Anterior cingulate cortex (tissue), 58 donors: Measurements from ENCODE around the gene EEF1A2.
A peak's percentile ranks its signal among the peaks of the same experiment; 100 is the strongest.

ENCODE experiments used
- DNase-seq, 58 donors: peaks; one replicate each; lab custom pipeline; 2025; lab: John Stamatoyannopoulos, UW

EEF1A2 gene

DNA sequence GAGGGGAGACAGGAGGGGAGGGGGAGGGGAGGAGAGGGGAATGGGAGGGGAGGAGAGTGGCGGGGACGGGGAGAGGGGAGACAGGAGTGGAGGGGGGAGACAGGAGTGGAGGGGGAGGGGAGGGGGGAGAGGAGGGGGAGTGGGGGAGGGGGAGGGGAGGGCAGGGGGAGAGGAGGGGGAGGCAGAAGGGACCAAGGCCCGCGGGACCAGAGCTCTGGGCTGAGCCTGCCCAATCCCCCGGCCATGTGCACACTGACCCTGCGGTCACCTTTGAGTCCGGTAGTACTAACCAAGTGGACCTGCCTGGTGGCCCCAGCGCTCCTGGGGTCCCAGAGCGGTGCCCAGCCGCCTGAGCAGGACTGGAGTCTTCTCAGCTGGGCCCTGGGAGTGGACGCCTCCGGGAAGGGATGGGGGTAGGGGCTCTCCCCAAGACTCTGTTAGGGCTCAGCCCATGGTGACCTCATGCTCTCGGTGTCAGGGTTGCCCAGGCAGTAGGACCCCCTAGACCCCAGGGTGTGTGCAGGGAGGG lies 26.0 kb downstream of the EEF1A2 start:
- no peak for DNase-seq

DNA sequence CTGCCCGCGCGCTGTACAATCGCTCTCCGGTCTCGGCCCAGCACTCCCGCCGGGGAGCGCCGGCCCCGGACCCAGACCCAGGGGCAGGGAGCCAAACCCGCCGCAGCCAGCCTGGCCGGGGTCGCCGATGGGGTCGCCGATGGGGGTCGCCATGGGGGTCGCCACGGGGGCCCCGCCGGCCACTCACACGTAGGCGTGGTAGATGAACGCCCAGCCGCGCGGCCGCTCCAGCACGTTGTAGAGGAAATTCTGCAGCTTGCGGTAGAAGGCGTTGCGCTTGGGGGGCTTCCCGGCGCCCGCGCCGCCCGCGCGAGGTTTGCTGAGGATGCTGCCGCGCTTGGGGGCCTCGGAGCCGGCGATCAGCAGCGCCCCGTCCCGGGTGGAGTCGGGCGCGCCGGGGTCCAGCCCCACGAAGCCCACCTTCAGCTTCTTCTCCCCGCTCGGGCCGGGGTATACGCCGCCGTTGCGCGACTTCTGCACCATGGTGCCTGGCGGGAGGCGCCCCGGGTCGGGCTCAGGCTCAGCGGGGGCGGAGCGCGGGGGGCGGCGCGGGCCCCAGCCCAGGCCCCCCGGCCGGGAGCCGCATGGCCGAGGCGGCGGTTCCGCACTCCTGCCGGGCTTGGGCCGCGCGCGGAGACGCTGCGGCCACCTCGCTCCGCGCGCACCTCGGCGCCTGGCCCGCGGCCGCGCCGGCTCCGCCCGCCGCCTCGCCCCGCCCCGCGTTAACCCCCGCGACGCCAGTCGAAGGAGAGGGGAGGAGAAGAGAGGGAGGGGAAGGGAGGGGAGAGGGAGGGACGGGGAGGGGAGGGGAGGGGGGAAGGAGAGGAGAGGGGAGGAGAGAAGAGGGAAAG lies 26.7 kb downstream of the EEF1A2 start, which contains the start of gene KCNQ2:
Gene KCNQ2 (minus strand): TSS at position 675 of the 851 bp plus-strand sequence. CDS start 192 bp downstream, at position 483.
- peak in 7 of 58 donors; percentile 25 to 44 (median 36) for DNase-seq

DNA sequence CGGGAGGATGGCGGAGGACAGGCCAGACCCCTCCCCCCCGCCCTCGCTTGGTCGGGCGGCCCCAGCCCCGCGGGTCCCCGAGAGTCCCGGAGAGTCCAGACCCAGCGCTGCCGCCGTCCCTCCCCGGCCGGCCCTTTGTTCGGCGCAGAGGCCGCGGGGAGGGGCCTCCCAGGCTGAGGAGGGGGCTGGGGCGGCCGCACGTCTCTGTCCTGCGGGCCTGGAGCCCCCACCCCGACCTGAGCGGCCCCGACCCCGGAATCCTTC lies 27.2 kb downstream of the EEF1A2 start:
- DNase-seq, result peak in 1 of 58 donors; percentile 35

DNA sequence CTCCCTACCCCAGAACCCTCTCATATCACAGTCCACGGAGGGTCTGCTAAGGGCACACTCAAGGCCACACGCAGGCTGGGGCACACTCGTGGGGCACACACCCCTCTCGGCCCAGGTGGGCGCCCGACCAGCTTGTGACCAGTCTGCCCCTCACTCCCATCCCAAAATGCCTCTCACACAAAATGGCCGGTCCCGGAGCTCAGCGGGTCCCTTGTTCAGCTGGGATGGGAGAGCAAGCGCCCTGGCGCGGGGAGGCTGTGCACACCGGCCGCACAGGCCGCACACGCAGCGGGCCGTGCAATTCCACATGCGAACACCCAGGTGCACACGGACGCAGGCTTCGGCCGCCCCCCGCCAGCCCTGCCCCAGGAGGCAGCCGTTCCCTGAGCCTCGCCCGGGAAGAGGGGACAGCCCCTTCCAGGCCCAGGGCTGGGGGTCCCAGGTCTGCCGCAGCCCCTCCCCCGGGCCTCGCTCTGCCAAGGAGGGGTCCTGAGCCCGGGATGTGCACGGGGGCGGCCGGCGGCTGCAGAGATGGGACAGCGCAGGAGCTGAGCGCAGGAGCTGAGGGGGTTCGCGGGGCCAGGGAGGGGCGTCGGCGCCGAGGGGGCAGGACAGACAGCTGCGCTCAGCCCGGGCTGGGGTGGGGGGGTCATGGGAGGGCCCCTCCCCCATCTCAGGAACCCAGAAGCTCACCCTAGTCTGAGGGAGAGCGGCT lies 27.7 kb downstream of the EEF1A2 start:
- peak in 2 of 58 donors; percentile 33 to 56 for DNase-seq

DNA sequence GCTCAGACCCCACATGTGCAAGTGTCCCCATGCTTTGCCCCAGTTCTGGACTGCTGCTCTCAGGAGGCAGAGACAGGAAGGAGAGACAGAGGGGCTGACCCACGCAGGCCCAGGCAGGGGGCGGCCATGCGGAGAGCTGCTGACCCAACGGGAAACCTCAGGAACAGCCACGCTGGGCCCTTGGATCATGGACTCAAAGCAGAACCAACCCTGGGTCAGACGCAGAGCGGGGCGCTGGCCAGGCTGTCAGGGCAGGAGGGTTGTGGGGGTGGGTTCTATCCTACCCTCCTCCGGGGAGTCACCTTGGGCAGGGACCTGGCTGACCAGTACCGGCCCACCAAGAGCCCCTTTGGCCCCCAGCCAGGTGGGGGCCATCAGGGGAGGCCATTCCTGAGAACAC lies 28.5 kb downstream of the EEF1A2 start:
- no peak for DNase-seq

DNA sequence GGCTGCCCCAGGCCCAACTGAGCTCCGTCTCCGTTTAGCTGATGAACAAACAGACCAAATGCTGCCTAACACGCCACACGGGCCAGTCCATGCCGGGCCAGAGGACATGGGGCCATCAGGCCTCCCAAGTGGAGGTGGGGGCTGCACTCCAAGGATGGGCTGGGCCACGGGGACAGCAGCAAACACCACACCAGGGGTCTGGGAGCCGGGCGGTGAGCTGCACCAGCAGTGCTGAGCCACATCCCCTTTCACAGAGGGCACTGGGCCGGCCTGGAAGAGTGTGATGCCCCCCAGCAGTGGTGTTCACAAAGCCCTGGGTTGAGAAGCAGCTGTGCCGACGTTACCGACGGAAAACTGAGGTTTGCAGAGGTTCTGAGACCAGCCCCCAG lies 29.2 kb downstream of the EEF1A2 start:
- no peak for DNase-seq

DNA sequence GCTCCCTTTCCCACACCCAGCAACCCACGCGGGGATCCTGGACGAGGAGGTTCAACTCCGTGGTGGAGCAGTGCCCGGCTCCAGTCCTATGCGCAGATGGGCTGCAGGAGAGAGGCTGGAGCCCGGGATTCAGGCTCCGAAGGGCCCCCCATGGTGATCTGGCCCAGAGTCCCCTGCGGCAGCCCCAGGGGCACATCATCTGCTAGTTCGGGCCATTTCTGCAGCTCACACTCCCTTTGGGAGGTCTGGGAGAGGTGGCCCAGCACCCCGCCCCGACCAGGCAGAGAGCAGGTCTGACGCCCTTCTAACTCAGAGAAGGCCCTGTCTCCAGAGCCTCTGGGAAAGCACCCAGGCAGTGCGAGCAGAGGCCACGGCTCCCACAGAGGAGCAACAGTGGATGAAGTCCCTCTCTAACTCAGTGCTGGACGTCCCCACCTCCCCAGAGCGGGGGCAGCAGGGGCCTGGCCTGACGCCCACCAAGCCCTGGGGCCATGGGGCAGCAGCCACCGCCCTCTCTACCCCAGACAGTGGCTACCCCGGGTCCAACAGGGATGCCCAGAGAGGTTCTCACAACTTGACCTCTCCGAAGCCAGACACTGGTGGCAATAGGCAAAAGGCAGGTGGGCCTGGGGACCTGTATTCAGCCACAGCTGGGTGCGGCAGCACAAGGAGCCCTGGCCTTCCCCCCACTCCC lies 29.7 kb downstream of the EEF1A2 start:
- DNase-seq, result no peak

DNA sequence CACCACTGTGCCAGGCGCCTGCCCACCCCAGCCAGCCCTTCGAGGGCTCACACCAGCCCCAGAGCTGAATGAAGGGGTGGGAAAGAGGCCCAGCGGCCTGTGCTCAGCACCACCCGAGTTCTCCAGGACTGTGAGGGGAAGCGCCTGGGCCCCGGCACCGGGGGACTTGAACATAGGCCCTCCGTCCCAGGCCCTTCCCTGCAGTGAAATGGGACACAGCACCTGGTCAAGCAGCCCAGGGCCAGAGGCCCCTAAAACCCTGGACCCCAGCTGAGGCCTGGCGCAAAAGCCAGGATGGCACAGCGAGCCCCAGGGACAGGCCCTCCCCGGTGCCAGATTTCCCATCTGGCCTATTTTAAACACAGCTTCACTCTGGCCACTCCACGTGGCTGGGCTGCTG lies 30.5 kb downstream of the EEF1A2 start:
- DNase-seq, result no peak

DNA sequence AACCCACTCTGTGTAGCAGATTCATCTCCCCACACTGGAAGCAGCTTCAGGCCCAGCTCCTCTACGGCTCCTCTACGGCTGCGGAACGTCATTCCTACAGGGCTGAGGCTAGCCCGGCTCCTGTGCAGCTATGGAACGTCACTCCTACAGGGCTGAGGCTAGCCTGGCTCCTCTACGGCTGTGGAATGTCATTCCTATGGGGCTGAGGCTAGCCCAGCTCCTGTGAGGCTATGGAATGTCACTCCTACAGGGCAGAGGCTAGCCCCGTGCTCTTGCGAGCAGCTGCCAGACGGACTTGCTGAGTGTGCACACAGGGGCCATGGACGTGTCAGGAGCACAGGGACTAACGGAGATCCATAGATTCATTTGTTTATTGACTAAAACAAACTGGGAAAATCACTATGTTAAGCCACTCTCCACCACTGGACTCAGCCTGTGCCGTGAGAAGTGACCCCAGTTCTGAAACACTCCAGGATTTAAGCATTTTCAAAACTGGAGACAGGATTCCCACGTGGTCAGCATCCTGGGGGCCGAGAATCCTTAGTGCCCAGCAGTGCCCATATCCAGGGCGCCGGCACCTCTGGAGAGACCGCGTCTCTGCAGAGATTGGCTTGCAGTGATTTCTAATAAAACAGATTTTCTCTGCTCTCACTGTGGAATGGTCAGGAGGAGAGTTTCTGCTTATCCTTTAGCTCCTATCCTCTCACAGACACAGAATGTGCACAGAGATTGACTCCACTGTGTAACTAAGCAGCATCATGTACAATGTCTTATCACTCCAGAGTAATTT lies 31.4 kb downstream of the EEF1A2 start:
- no peak for DNase-seq

DNA sequence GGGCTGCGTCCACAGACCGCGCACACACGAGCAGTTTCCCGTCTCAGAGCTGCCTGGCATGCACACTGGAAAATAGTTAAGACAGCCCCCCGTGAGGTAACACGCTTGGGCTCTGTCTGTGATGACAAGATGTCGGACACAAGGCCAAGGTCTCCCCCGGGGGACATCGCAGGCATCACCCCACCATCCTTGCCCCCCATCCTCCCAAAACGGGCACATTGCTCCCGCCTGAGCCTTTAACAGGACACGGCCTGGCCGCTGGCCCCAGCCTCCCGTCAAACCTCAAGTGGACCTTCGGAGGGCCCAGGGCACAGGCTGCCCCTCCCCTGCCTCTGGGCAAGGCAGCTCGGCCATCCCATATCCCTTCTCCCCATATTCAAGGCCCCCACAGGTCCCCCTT lies 32.0 kb downstream of the EEF1A2 start:
- DNase-seq, result no peak

DNA sequence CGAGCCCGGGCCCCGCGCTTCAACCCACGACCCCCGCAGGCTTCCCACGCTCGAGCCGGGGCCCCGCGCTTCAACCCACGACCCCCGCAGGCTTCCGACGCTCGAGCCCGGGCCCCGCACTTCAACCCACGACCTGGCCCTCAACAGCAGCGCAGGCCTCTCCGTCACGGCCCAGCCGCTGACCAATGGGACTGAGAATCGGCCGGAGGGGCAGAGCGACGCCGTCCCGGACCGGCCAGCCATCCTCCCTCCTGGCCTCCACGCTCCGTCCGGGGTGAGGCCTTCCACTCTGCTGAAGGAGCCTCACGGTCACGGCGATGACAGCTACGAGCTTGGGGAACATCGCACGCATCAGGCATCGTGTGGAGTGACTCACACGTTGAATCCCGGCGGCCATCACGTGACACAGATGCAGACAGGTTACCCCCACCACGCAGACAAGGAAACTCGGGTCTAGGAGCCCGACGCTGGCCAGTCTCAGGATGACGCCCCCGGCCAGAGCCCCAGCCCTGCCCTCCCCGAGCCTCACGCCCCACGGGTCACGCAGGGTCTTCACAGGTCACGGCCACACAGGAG lies 32.5 kb downstream of the EEF1A2 start:
- DNase-seq, result peak in 2 of 58 donors; percentile 22 to 28

DNA sequence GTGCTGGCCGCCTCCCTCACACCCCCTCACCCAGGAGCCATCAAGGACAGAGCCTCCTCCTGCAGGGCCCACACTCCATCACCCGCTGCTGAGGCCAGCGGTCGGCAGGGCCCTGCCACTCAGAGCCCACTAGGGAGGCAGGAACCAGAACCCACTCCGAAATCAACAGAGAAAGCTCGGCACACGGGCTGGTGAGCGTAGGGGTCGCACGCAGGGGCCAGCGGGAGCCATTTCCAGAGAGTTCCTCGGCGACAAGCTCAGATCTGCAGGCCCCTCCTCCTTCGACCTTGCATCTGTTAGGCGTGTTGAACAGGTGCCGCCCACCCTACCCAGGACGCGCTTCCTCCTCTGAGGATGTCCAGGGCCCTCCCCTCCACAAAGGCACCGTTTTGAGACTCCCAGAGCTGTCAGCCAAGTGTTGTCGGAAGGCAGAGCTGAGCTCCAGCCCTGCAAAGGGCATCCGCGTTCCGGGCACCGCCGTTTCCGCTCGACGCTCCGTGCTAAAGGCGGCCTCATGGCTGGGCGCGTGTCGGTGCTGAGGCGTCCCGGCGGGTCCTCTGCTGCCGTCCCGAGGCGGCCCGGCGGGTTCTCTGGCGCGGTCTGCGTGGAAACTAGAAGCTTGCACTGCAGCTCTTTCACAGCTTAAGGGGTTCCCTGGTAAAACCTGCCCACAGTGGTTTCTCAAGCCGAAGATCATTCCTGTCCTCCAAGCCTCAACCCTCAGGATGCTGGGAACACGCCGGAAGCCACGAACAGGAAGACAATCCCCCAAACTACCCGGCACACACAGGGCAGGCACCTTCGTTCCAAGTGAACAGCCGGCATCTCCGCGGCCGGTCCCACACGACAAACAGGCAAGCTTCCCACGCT lies 33.3 kb downstream of the EEF1A2 start:
- DNase-seq, result no peak

DNA sequence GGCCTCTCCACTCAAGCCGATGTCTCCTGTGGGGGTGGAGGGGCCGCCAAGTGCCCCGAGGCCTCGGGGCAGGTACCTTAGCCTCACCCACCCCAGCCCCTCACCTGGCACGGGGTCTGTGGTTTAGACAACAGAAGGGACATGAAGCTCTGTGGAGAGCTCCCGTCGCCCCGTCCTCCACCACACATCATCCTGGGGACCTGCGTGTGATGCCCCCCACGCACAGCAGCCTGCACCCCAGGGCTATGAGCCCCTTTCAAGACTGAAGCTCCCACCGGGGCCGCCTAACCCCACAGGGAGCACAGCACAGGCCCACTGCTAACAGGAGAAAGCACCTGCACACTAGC lies 34.6 kb downstream of the EEF1A2 start:
- DNase-seq, result no peak

DNA sequence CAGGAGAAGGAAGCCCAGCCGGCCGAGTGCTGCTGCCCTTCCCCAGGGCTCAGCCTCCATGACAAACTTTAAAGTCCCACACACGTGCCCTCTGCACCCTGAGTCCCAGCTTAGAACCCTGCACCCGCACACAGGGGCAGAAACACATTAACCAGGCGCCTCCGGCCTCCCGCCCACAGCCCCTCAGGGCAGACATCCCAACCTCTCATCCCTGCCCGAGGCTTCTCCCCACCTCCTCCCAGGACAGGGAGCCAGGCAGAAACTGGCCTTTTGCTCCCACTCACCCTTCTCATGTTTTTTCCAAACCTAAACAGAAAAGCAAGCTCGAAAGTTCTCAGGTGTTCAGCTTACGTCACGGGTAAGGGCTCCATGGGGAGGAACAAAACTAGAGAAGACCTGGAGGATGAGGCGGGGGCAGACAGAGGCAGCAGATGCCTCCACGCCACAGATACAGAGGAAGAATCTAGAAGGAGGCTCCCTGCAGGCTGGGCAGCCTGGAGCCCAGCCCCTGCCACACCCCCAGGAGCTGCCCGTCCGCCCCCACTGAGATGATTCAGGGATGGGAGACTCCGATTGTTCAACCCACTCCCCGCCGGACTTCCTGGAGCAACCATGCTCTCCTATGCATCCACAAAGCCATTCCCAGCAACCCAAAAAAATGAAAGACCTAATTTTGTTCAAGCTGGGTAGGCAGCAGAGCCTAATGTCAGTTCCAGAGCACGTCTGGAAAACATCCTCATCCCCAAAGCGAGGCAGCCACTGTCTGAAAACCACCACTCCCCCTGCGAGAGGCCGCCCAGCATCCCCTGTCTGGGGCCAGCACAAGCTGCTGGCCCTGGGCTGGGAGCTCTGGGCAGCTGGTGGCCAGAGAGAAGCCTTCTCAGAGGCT lies 35.2 kb downstream of the EEF1A2 start:
- peak in 16 of 58 donors; percentile 10 to 69 (median 37) for DNase-seq

DNA sequence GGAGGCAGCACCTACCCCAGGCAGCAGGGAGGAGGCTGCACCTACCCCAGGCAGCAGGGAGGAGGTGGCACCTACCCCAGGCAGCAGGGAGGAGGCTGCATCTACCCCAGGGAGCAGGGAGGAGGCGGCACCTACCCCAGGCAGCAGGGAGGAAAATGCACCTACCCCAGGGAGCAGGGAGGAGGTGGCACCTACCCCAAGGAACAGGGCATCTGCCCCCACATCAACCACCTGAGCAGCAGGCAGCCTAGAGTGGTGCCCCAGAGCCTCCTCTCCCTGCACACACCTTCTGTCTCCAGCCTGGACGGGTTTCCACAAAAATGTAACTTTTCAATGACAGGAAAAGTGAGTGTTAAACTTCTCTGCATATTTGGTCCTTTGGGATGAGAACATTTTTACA lies 36.6 kb downstream of the EEF1A2 start:
- no peak for DNase-seq

DNA sequence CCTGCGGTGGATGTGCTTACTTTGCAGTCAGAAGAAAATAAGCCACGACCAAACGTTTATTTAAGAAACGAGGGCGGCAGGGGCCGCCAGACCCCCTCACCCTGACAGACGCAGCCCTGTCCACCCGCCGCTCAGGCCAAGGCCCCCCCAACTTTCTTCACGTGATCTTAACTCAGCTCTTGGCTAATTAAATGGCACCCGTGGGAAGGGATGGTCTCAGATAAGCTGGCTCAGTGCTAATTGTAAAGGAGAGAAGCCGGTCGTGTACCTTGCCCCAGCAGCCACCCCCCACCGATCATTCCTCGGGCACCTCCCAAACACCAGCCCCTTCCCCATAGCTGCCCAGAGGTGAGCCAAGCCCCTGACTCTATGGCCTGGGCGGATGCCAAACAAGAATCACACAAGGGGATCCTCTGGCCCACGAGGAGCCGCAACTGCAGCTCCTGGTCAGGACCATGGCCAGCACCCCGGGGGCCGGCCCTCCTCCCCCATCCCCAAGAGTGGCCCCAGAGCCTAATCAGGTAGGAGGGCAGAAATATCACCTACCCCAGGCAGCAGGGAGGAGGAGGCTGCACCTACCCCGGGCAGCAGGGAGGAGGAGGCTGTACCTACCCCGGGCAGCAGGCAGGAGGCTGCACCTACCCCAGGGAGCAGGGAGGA lies 37.6 kb downstream of the EEF1A2 start:
- peak in 1 of 58 donors; percentile 14 for DNase-seq

DNA sequence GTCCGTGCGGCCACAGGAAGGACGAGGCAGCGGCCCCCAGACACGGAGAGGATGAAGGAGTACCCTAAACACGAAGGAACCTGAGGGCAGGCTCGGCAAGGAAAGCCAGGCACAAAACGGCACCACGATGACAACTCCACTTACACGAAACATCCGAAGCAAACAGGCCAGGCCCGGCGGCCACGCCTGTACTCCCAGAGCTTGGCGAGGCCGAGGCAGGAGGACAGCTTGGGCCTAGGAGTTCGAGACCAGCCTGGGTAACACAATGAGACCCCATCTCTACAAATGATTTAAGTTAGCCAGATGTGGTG lies 39.9 kb downstream of the EEF1A2 start:
- no peak for DNase-seq
